OCI-LY1 (cell line): Measurements from ENCODE around the gene FOXD3.

Experiments used
- H2AFZ ChIP-seq: fragments of 200-600 bp; sonication (generic), shearing (Covaris generic); 2 replicates; pipeline ENCODE4 v1.6.0; 2014; ENCODE audit warnings: antibody characterized with exemption, mild to moderate bottlenecking, low read length
- H3F3A ChIP-seq: fragments of 200-600 bp; sonication (generic), shearing (Covaris generic); 2 replicates; pipeline ENCODE4 v1.6.0; 2014; ENCODE audit warnings: mild to moderate bottlenecking, antibody characterized with exemption, low read length, moderate library complexity; ENCODE audit not compliant: insufficient read depth
- H3K27ac ChIP-seq: fragments of 200-600 bp; sonication (generic); 2 replicates; pipeline ENCODE4 v1.5.1; 2014; ENCODE audit warnings: low read length, mixed run types, mild to moderate bottlenecking, low read depth; ENCODE audit not compliant: poor library complexity, severe bottlenecking
- H3K27me3 ChIP-seq: fragments of 200-600 bp; sonication (generic); 2 replicates; pipeline ENCODE4 v1.6.0; 2014; ENCODE audit warnings: antibody characterized with exemption, mild to moderate bottlenecking, low read length, moderate library complexity; ENCODE audit not compliant: insufficient read depth
- H3K36me3 ChIP-seq: fragments of 200-600 bp; sonication (generic); 2 replicates; pipeline ENCODE4 v1.6.1; 2014; ENCODE audit warnings: mild to moderate bottlenecking, antibody characterized with exemption, low read length, moderate library complexity, mixed read lengths; ENCODE audit not compliant: insufficient read depth
- H3K4me1 ChIP-seq: fragments of 200-600 bp; sonication (generic); 2 replicates; pipeline ENCODE4 v1.5.1; 2014; ENCODE audit warnings: mild to moderate bottlenecking, low read length, moderate library complexity; ENCODE audit not compliant: insufficient read depth, severe bottlenecking
- H3K4me2 ChIP-seq: fragments of 200-600 bp; sonication (generic), shearing (Covaris generic); 2 replicates; pipeline ENCODE4 v1.6.1; 2014; ENCODE audit warnings: low read length
- H3K4me3 ChIP-seq: fragments of 200-600 bp; sonication (generic); 2 replicates; pipeline ENCODE4 v1.5.1; 2014; ENCODE audit warnings: low read length, low read depth, mild to moderate bottlenecking, mixed read lengths; ENCODE audit not compliant: poor library complexity, severe bottlenecking
- H3K79me2 ChIP-seq: fragments of 200-600 bp; shearing (Covaris generic); 2 replicates; pipeline ENCODE4 v1.6.1; 2016; ENCODE audit warnings: mixed run types, low read length, mixed read lengths; ENCODE audit not compliant: insufficient read depth
- H3K9ac ChIP-seq: fragments of 200-600 bp; sonication (generic), shearing (Covaris generic); 2 replicates; pipeline ENCODE4 v1.6.1; 2014; ENCODE audit warnings: mild to moderate bottlenecking, low read length, mixed read lengths
- H3K9me2 ChIP-seq: fragments of 200-600 bp; sonication (generic), shearing (Covaris generic); 2 replicates; pipeline ENCODE4 v1.6.1; 2014; ENCODE audit warnings: low read depth, mild to moderate bottlenecking, low read length, mixed read lengths
- H3K9me3 ChIP-seq: fragments of 200-600 bp; shearing (Covaris generic); 2 replicates; pipeline ENCODE4 v1.6.1; 2014; ENCODE audit warnings: low read length, mixed read lengths
- H4K20me1 ChIP-seq: fragments of 200-600 bp; sonication (generic), shearing (Covaris generic); 2 replicates; pipeline ENCODE4 v1.6.0; 2016; ENCODE audit warnings: mild to moderate bottlenecking, low read length; ENCODE audit not compliant: insufficient read depth
- CTCF ChIP-seq: fragments of 200-600 bp; sonication (generic), shearing (Covaris generic); IDR thresholded peaks from 2 replicates; pipeline ENCODE4 v1.5.1; 2017; ENCODE audit warnings: mild to moderate bottlenecking, antibody characterized with exemption, low read length, moderate library complexity, mixed read lengths
- EZH2 ChIP-seq: fragments of 200-600 bp; sonication (generic), shearing (Covaris generic); IDR thresholded peaks from 2 replicates; pipeline ENCODE4 v1.8.0; 2017; ENCODE audit warnings: borderline replicate concordance, mixed run types, mild to moderate bottlenecking, antibody characterized with exemption, low read length, moderate library complexity, mixed read lengths

Gene FOXD3

GRCh38 chr1:63362073-63362472 is 39.7 kb downstream of the FOXD3 start:
- Histone ChIP-seq H3K27me3 (no peaks in the 10 kb centered on the region), H3K79me2 (no peaks in the 10 kb centered on the region), H4K20me1 (no peaks in the 10 kb centered on the region), H3K4me2 (no peak overlapping the region), H3K9ac (no peak overlapping the region), H3K27ac (no peak overlapping the region), H3K4me1 (peaks cover 5% of the 10 kb centered on the region), H3F3A (no peaks in the 10 kb centered on the region), H3K9me2 (no peaks in the 10 kb centered on the region), H3K36me3 (no peaks in the 10 kb centered on the region), H3K4me3 (no peak overlapping the region), H3K9me3 (no peaks in the 10 kb centered on the region), H2AFZ (no peak overlapping the region)
- TF ChIP-seq EZH2, result no peak
- TF ChIP-seq CTCF, result no peak

- Histone ChIP-seq H3K27me3 (no peaks in the 10 kb centered on the region), H3K4me3 (no peak overlapping the region), H4K20me1 (no peaks in the 10 kb centered on the region), H3K79me2 (no peaks in the 10 kb centered on the region), H2AFZ (no peak overlapping the region), H3K36me3 (no peaks in the 10 kb centered on the region), H3K9me2 (no peaks in the 10 kb centered on the region), H3K9me3 (no peaks in the 10 kb centered on the region), H3K9ac (no peak overlapping the region), H3K4me2 (no peak overlapping the region), H3K27ac (no peak overlapping the region), H3F3A (no peaks in the 10 kb centered on the region), H3K4me1 (peaks cover 6% of the 10 kb centered on the region)
- 0 out of 2 replicates have a peak, but pooled peaks have one; percentile 10 for TF ChIP-seq CTCF
- no peak for TF ChIP-seq EZH2
Measured at GRCh38 chr1:63362578-63362977, 40.2 kb downstream of the FOXD3 start.

- H3K4me3 ChIP-seq, result no peak overlapping the region
- H3K9me2 ChIP-seq, result no peaks in the 10 kb centered on the region
- H2AFZ ChIP-seq, result no peak overlapping the region
- no peaks in the 10 kb centered on the region for H3K9me3 ChIP-seq
- no peaks in the 10 kb centered on the region; the same call in 1 of the 2 replicates for H3K79me2 ChIP-seq
- no peaks in the 10 kb centered on the region for H3K27me3 ChIP-seq
- H3K4me2 ChIP-seq, result no peak overlapping the region
- H3K9ac ChIP-seq, result no peak overlapping the region
- no peak overlapping the region for H3K27ac ChIP-seq
- TF ChIP-seq EZH2 (no peak), CTCF (no peak)
- H4K20me1 ChIP-seq, result no peaks in the 10 kb centered on the region
- H3K4me1 ChIP-seq, result peaks cover 6% of the 10 kb centered on the region
- H3K36me3 ChIP-seq, result no peaks in the 10 kb centered on the region
- no peaks in the 10 kb centered on the region for H3F3A ChIP-seq
Measured at GRCh38 chr1:63363014-63363413, 40.6 kb downstream of the FOXD3 start.
